Measurements from ENCODE around the gene PCCA. TPM values are rescaled to one million over a fixed set of nuclear protein-coding genes. Genes with fewer than 3 reads are reported as not detected.

Gene PCCA
- total RNA-seq, 4 donors from 2014 or later = 46.9 to 66.0 (median 49.4) TPM

DNA sequence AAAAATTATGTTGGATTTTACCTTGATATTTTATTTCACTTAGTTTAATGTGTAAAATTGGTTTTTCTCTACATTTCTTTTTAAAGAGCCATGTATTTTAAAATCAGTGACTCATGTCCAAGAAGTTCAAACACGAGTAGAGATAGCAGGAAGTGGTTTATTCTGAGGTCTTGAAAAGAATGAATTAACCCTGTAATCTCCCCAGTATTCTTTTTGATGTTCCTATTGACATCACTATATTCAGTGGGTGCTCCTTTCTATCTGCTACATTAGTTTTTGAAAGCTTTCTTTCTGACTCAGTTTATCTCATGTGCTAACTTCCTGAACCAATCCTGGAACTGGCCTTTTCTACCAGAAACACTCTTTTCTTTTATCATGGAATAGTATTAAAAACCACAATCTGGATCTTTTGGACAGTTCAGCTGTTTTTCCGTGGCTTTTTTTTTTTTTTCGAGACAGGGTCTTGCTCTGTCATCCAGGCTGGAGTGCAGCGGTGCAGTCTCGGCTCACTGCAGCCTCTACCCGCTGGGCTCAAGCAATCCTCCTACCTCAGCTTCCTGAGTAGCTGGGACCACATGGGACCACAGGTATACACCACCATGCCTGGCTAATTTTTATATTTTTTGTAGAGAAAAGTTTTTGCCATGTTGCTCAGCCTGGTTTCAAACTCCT lies 114.9 kb downstream of the PCCA start:
- H3K36me3 ChIP-seq = no peaks in the 10 kb centered on the region
- H3K4me1 ChIP-seq = no peaks in the 10 kb centered on the region
- no peak overlapping the region for H3K4me3 ChIP-seq
- TF ChIP-seq, protein P1, sequence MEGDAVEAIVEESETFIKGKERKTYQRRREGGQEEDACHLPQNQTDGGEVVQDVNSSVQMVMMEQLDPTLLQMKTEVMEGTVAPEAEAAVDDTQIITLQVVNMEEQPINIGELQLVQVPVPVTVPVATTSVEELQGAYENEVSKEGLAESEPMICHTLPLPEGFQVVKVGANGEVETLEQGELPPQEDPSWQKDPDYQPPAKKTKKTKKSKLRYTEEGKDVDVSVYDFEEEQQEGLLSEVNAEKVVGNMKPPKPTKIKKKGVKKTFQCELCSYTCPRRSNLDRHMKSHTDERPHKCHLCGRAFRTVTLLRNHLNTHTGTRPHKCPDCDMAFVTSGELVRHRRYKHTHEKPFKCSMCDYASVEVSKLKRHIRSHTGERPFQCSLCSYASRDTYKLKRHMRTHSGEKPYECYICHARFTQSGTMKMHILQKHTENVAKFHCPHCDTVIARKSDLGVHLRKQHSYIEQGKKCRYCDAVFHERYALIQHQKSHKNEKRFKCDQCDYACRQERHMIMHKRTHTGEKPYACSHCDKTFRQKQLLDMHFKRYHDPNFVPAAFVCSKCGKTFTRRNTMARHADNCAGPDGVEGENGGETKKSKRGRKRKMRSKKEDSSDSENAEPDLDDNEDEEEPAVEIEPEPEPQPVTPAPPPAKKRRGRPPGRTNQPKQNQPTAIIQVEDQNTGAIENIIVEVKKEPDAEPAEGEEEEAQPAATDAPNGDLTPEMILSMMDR (IDR thresholded peaks at IDR 0.05) = no peak
- TF ChIP-seq POLR2A (IDR thresholded peaks at IDR 0.05) = no peak
- no peak overlapping the region for H3K27ac ChIP-seq
- no peaks in the 10 kb centered on the region for H3K9me3 ChIP-seq
- no peak for DNase-seq
- no peaks in the 10 kb centered on the region for H3K27me3 ChIP-seq

- no peak overlapping the region for H3K4me3 ChIP-seq
- no peak for TF ChIP-seq POLR2A (IDR thresholded peaks at IDR 0.05)
- TF ChIP-seq, protein P1 (IDR thresholded peaks at IDR 0.05) = no peak
- H3K27ac ChIP-seq = no peak overlapping the region
- no peak for DNase-seq
- H3K4me1 ChIP-seq = no peaks in the 10 kb centered on the region
- no peaks in the 10 kb centered on the region for H3K9me3 ChIP-seq
- peaks cover 0 to 8% (median 0%) of the 10 kb centered on the region in 3 donors for H3K36me3 ChIP-seq
- H3K27me3 ChIP-seq = no peaks in the 10 kb centered on the region
Measured at GRCh38 chr13:100208002-100208401, 119.1 kb downstream of the PCCA start.

DNA sequence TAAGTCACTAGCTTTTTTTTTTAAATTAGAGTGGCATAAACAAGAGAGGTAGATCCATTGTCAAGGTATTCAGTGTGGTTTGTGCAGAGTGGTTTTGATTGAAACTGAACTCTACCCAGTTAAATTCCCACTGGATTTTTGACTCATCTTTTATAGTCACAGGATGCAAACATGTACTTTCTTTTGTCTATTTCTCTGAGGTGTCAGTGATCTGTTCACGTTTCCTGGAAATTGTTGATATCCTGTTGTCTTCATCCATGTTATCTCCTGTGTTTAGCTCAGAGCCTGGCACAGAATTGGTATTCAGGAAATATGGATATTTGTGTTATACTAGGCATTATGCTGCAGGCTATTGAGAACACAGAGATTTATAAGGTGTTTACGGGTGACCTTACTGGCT lies 119.7 kb downstream of the PCCA start:
- H3K36me3 ChIP-seq = peaks cover 0 to 8% (median 0%) of the 10 kb centered on the region in 3 donors
- H3K4me3 ChIP-seq = no peak overlapping the region

DNA sequence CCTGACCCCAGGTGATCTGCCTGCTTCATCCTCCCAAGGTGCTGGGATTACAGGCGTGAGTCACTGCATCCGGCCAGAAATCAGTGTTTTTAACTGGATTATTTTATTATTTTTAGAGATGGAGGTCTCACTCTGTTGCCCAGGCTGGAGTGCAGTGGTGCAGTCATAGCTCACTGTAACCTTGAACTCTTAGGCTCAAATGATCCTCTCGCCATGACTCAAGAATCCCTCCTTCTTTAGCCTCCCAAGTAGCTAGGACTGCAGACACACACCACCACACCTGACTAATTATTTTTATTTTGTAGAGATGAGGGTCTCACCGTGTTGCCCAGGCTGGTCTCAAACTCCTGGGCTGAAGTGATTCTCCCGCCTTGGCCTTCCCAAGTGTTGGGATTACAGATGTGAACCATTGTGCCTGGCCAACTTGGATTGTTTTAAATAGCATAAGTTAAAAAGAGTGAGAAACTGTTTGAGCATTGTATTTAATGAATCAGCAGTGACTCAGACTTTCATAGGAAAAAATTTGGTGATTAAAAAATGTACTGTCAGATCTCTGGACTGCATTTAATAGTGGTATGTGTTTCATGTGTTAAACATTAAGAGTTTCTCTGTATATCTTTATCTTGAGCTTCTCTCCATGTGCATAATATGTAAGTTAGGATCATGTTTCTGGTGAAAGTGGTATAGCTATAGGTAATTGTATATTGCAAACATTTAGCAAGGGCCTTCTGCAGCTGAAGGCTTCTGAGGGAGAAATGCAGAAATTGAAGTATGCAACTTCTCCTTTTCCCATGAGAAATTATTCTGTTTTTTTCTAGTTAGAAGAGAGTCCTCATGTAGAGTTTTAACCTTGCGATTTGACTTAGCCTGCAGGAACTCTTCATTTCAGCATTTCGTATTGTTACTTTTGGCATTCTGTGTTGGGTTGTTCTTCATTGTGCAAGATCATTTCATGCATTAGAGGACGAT lies 121.2 kb downstream of the PCCA start:
- no peak for DNase-seq

More for the DNA sequence above, 119.7 kb downstream of the PCCA start:
- H3K9me3 ChIP-seq = no peaks in the 10 kb centered on the region
- H3K27ac ChIP-seq = no peak overlapping the region
- no peaks in the 10 kb centered on the region for H3K27me3 ChIP-seq
- TF ChIP-seq, protein P1 (IDR thresholded peaks at IDR 0.05) = no peak
- no peak for TF ChIP-seq POLR2A (IDR thresholded peaks at IDR 0.05)
- no peak for DNase-seq
- no peaks in the 10 kb centered on the region for H3K4me1 ChIP-seq

GRCh38 chr13:100211016-100211710 lies 122.3 kb downstream of the PCCA start:
- DNase-seq = no peak
- TF ChIP-seq POLR2A (IDR thresholded peaks at IDR 0.05) = no peak
- TF ChIP-seq, protein P1 (IDR thresholded peaks at IDR 0.05) = no peak
- peaks cover 0 to 8% (median 0%) of the 10 kb centered on the region in 3 donors for H3K36me3 ChIP-seq

More for the DNA sequence above, 121.2 kb downstream of the PCCA start:
- Histone ChIP-seq H3K27me3 (no peaks in the 10 kb centered on the region), H3K9me3 (no peaks in the 10 kb centered on the region), H3K36me3 (peaks cover 0 to 8% (median 0%) of the 10 kb centered on the region in 3 donors), H3K4me1 (no peaks in the 10 kb centered on the region), H3K27ac (no peak overlapping the region), H3K4me3 (no peak overlapping the region)
- no peak for TF ChIP-seq POLR2A (IDR thresholded peaks at IDR 0.05)
- TF ChIP-seq, protein P1 (IDR thresholded peaks at IDR 0.05) = no peak

More at GRCh38 chr13:100211016-100211710, 122.3 kb downstream of the PCCA start:
- Histone ChIP-seq H3K27me3 (no peaks in the 10 kb centered on the region), H3K9me3 (no peaks in the 10 kb centered on the region), H3K4me1 (no peaks in the 10 kb centered on the region), H3K27ac (no peak overlapping the region), H3K4me3 (no peak overlapping the region)

Measured in Peyer's patch (tissue), 4 donors.